GM12892 (cell line): ENCODE measurements around the gene TMEM242.

Source experiments
- POLR2A ChIP-seq: IDR thresholded peaks from 2 replicates; pipeline ENCODE4 v1.6.1; 2011; ENCODE audit warnings: low read depth, low read length, control low read depth
- POLR2AphosphoS5 ChIP-seq: IDR thresholded peaks from 2 replicates; pipeline ENCODE4 v1.6.1; 2011; ENCODE audit warnings: low read depth, low read length, control low read depth

- TF ChIP-seq POLR2AphosphoS5 (no peak), POLR2A (no peak)
These were observed 34.7 kb downstream of the TMEM242 start for GRCh38 chr6:157288575-157288974.
